ENCODE data around the gene CHADL.

CHADL gene

DNA sequence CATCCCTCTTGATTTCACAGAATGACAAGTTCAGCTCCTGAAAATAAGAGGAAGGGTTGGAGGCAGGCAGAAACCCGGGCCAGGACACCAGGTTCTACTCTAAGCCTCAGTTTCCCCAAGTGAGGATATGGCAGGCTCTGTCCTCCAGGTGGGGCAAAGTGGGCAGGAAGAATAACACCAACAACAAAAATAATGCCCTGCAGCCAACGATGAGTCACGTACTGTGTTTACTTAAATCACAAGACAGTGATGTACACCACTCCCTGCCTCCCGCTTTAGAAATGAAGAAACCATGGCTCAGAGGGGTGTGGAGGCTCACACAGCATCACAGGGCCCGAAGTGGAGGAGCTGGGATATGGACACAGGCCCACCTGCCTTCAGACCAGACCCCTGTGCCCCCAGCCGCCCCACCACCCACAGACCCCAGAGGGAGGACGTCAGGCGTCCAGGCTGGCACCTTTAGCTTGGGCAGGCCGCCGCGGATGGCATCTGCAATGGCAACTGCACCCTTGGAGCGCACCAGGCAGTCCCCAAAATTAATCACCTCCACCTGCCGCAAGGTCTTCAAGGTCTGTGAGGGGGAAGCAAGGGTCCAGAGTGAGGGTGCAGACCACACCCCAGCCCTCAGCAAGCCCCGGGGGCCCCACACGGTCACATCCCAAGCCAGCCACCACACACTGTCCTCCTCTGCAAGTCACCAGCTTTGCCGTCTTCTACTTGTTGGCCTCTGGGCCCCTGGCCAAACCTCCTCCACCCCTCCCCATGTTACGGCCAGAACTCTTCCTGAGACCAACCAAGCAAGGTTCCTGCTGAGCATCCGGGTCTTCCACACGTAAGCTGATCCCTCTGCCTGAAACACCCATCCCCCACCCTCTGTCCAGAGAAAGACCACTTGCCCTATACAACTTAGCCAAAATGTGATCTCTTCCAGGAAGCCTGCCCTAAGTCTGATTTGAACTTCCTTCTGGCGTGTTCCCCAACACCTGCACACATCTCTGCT lies 15.8 kb upstream of the CHADL start:
- no peak for DNase-seq (ENCODE audit: low spot score)

- no peak for DNase-seq (ENCODE audit: low spot score)
These were observed 13.5 kb upstream of the CHADL start for GRCh38 chr22:41254230-41254629.

- DNase-seq (ENCODE audit: low spot score) = no peak
These were observed 11.6 kb upstream of the CHADL start for GRCh38 chr22:41252365-41252764.

GRCh38 chr22:41250127-41250526 lies 9.4 kb upstream of the CHADL start:
- no peak for DNase-seq (ENCODE audit: low spot score)

DNA sequence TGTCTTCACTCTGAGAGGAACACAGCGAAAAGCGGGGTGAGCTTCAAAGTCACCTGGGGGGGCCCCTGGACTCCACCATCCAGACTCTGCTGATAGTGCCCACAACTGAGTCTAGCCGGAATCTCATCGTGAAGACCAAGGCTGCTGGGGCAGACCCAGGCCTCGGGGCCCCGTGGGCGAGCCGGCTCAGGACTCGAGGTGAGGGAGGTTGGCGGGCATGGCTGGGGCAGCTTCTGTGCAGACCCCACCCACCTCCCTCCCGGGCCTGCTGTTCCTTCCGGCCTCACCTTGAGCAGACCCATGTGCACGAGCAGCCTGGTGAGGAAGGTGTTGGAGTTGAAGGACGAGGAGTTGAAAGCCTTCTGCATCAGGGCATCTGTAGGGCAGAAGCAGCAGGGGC lies 8.7 kb upstream of the CHADL start:
- no peak for DNase-seq (ENCODE audit: low spot score)

DNA sequence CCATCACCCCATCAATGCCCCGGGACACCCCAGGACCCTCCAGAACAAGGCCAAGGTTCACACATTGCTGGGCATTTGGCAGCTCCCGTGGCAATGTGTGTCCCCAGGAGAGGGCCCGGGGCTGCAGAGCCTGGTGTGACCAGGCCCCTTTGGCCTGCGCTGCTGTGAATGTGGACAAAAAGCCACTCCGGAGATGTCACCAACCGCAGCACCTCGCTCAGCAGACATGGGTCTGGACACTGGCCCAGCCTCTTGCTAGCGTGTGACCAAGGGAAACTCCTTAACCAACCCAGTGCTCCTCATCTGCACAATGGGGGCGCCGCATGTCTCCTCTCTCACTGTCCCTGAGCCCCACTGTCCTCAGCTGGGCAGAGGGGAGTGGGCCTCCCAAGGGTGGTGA lies 8.0 kb upstream of the CHADL start:
- DNase-seq (ENCODE audit: low spot score) = no peak

GRCh38 chr22:41248314-41248713 lies 7.6 kb upstream of the CHADL start:
- DNase-seq (ENCODE audit: low spot score) = no peak

DNA sequence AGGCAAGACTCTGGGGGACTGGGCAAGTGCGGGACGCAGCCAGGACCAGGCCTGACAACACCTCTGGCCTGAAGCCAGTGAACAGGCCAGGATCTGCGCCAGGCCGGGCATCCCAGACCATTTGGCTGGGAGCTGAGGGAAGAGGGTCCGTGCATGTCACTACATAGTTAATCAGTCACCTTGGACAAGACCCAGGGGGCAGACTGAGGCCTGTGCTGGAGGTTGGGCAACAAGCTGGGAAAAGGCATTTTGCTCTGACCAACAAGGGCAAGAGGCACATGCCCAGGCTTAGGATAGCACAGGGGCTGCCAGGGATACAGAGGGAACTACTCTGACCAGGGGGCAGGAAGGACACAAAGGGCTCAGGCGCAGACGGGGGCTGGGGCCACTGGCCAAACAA lies 7.0 kb upstream of the CHADL start:
- no peak for DNase-seq (ENCODE audit: low spot score)

DNA sequence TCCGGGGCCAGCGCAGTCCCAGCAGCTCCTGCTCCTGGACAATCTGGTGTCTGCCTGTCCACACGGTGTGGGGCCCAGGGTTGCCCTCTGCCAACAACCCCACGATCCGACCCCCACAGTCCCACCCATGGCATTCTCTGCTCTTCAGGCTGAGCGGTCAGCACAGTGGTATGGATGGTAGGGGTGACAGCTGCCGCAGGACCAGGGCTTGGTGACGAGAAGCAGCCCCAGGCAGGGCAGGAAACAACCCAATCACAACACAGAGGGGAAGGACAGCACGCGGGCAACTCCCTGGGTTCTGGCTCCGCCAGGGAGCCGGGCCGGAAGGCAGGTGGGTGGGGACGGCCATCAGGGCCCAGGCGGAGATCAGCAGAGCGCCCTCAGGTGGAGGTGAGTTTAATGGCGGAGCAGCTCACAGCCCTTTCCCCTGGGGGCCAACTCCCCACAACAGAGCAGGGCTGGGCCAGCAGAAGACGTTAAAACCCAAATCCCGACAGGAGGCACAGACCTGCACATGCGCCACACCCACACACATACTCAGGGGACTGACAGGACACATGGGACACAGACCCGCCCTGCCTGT lies 5.3 kb upstream of the CHADL start:
- DNase-seq (ENCODE audit: low spot score) = no peak

GRCh38 chr22:41243361-41243760 lies 2.6 kb upstream of the CHADL start:
- DNase-seq (ENCODE audit: low spot score) = no peak

DNA sequence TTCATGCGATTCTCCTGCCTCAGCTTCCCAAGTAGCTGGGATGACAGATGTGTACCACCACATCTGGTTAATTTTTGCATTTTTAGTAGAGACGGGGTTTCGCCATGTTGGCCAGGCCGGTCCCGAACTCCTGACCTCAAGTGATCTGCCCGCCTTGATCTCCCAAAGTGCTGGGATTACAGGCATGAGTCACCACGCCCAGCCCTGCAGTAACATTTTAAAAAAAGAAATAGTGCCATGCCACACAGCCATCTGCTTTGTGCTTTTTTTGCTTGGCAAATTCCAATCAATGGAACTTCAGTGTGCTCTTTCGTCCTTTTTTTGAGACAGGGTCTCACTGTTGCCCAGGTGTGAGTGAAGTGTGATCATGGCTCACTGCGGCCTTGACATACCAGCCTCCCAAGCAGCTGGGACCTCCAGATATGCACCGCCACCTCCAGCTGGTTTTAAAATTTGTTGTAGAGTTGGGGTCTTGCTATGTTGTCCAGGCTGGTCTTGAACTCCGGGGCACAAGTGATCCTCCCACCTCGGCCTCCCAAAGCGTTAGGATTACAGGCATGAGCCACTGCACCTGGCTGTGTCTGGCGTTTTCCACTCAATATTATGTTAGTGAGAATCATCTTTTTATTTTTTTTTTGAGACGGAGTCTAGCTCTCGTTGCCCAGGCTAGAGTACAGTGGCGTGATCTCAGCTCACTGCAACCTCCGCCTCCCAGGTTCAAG lies 1.8 kb upstream of the CHADL start:
- no peak for DNase-seq (ENCODE audit: low spot score)

DNA sequence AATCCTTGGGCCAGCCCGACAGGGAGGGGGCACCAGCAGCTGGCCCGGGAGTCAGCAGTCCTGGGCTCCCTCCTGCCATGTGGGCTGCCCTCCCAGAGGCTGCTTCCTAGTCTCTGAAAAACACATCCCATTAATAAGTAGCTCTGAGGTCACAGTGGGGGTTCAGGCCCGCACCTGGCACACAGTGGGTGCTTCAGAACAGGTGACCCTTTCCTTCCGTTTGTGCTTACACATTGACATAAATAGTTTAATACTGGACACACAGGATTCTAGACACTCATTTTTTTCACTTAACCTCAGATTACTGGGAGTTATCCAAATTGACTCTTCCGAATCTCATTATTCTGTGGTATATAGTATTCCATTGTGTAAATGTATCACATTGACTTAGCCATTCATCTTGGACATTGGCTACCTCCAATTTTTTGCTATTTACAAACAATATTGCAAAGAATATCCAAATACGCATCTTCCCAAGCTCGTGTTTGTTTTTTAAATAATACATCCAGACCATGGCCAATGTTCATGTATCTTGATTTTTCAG lies 474 bp upstream of the CHADL start:
- no peak for DNase-seq (ENCODE audit: low spot score)

DNA sequence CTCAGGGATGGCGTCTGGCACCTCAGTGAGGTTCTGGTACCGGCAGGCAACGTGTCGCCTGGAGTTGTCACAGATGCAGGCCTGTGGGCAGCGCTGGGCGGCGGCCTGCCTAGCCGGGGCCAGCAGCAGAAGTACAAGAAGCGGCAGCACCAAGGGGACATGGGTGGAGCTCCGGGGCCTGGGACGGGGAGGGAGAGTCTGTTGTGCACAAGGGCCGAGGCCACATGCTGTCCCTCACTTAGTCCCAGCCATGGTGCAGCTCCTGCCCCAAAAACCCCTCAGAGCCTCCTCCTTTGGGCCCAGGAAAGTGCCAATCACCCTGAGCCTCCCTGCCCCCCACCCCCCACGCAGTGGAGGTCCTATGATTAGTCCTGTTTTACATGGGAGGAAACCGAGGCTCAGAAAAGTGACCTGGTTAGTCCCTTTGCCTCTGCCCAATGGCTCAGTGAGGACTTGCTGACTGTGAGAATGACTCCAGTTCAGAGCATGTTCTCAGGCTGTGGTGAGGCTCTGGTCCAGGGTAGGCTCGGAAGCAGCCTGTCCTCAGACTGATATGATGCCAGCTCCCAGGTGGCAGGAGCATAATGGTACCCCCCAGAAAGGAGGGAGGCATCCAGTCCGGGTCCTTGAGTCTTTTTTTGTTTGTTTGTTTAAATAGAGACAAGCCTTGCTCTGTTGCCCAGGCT lies 1.1 kb downstream of the CHADL start:
- DNase-seq (ENCODE audit: low spot score) = no peak

- DNase-seq (ENCODE audit: low spot score) = no peak
These were observed 1.9 kb downstream of the CHADL start for GRCh38 chr22:41238570-41239442.

- peak; percentile 81 for DNase-seq (ENCODE audit: low spot score)
These were observed 2.8 kb downstream of the CHADL start for GRCh38 chr22:41237707-41238569.

GRCh38 chr22:41237036-41237706 lies 3.6 kb downstream of the CHADL start:
- no peak for DNase-seq (ENCODE audit: low spot score)

GRCh38 chr22:41234815-41235695 lies 5.7 kb downstream of the CHADL start:
- DNase-seq (ENCODE audit: low spot score) = no peak

GRCh38 chr22:41231369-41231768 lies 9.4 kb downstream of the CHADL start:
- no peak for DNase-seq (ENCODE audit: low spot score)

Data from activated CD4-positive, alpha-beta T cell treated with anti-CD3 and anti-CD28 coated beads, Interleukin-2, Interleukin-4, amounts not matched to agents 100 ng/mL and 50 ng/mL, durations not matched to agents 16 hours and 8 hours (primary cell).